Neural progenitor cell (in vitro differentiated cells): ENCODE data around the gene AKNAD1. TPM values are rescaled to one million over a fixed set of nuclear protein-coding genes. Genes with fewer than 3 reads are reported as not detected.
A peak's percentile ranks its signal among the peaks of the same experiment; 100 is the strongest.

Experiments
- DNase-seq: peaks from one replicate; pipeline ENCODE4 v3.0.0-alpha.2; 2016; ENCODE audit warnings: low spot score
- H2AFZ ChIP-seq: fragments of 200-600 bp; sonication (generic); replicated peaks from 2 replicates; pipeline ENCODE4 v1.6.1; 2016; ENCODE audit warnings: antibody characterized with exemption
- H3F3A ChIP-seq: fragments of 200-600 bp; sonication (generic); 2 replicates; pipeline ENCODE4 v1.6.1; 2016; ENCODE audit warnings: antibody characterized with exemption, low read depth
- H3K27ac ChIP-seq: fragments of 200-600 bp; sonication (generic); 2 replicates; pipeline ENCODE4 v1.5.1; 2016; ENCODE audit warnings: mild to moderate bottlenecking
- H3K27me3 ChIP-seq: fragments of 200-600 bp; sonication (generic); 2 replicates; pipeline ENCODE4 v1.6.1; 2016; ENCODE audit warnings: mild to moderate bottlenecking, moderate library complexity
- H3K36me3 ChIP-seq: fragments of 200-600 bp; sonication (generic); 2 replicates; pipeline ENCODE4 v1.5.1; 2016
- H3K4me1 ChIP-seq: fragments of 200-600 bp; sonication (generic); 2 replicates; pipeline ENCODE4 v1.6.1; 2016; ENCODE audit warnings: mixed run types
- H3K4me2 ChIP-seq: fragments of 200-600 bp; sonication (generic); 2 replicates; pipeline ENCODE4 v1.6.1; 2016
- H3K4me3 ChIP-seq: fragments of 200-600 bp; sonication (generic); 2 replicates; pipeline ENCODE4 v1.5.1; 2016
- H3K79me2 ChIP-seq: fragments of 200-600 bp; sonication (generic); 2 replicates; pipeline ENCODE4 v1.6.1; 2016; ENCODE audit warnings: low read depth
- H3K9ac ChIP-seq: fragments of 200-600 bp; sonication (generic); 2 replicates; pipeline ENCODE4 v1.6.1; 2016
- H3K9me3 ChIP-seq: fragments of 200-600 bp; sonication (generic); 2 replicates; pipeline ENCODE4 v1.5.1; 2016; ENCODE audit warnings: low read depth
- H4K20me1 ChIP-seq: fragments of 200-600 bp; sonication (generic); 2 replicates; pipeline ENCODE4 v1.6.1; 2016; ENCODE audit warnings: low read depth
- H3K27ac Mint-ChIP-seq: 3 replicates; pipeline ENCODE4 v1.8.0; 2021; ENCODE audit warnings: mixed read lengths
- H3K27me3 Mint-ChIP-seq: 2 replicates; pipeline ENCODE4 v1.8.0; 2022; ENCODE audit warnings: low read depth, mild to moderate bottlenecking, inconsistent platforms, moderate library complexity, mixed read lengths; ENCODE audit not compliant: insufficient read depth
- H3K36me3 Mint-ChIP-seq: 3 replicates; pipeline ENCODE4 v1.8.0; 2021; ENCODE audit warnings: mixed read lengths
- H3K4me1 Mint-ChIP-seq: 3 replicates; pipeline ENCODE4 v1.8.0; 2021; ENCODE audit warnings: mixed read lengths
- H3K4me3 Mint-ChIP-seq: 3 replicates; pipeline ENCODE4 v1.8.0; 2021; ENCODE audit warnings: mild to moderate bottlenecking, moderate library complexity, mixed read lengths
- H3K9me3 Mint-ChIP-seq: 3 replicates; pipeline ENCODE4 v1.8.0; 2020; ENCODE audit warnings: mixed read lengths
- EZH2 ChIP-seq: fragments of 200-600 bp; sonication (generic); IDR thresholded peaks from 2 replicates; pipeline ENCODE4 v1.6.1; 2017; ENCODE audit warnings: antibody characterized with exemption, mild to moderate bottlenecking, moderate library complexity
- EZH2phosphoT487 ChIP-seq: fragments of 200-600 bp; sonication (generic); IDR thresholded peaks from 2 replicates; pipeline ENCODE4 v1.6.1; 2017; ENCODE audit warnings: antibody characterized with exemption
- total RNA-seq: library from RNA; depleted of rRNA; stranded (reverse); fragments of >200 nt; gene quantifications from 2 replicates; pipeline ENCODE4 v1.2.3, GENCODE V29; 2015; ENCODE audit warnings: low replicate concordance
- TF ChIP-seq, protein P1 (sequence below): fragments of 200-600 bp; sonication (generic); IDR thresholded peaks from 2 replicates; pipeline ENCODE4 v1.5.1; 2017; ENCODE audit warnings: antibody characterized with exemption, mild to moderate bottlenecking

AKNAD1 gene
- total RNA-seq, 1 donor from 2014 or later = not detected

- Histone ChIP-seq H3K4me2 (no peak overlapping the region), H3K27me3 (no peaks in the 10 kb centered on the region), H3F3A (no peaks in the 10 kb centered on the region), H3K4me1 (no peaks in the 10 kb centered on the region), H3K4me3 (no peak overlapping the region), H4K20me1 (no peaks in the 10 kb centered on the region), H2AFZ (no peak overlapping the region), H3K79me2 (no peaks in the 10 kb centered on the region), H3K36me3 (no peaks in the 10 kb centered on the region), H3K9me3 (no peaks in the 10 kb centered on the region), H3K9ac (no peak overlapping the region), H3K27ac (no peak overlapping the region)
- TF ChIP-seq EZH2 = no peak
- TF ChIP-seq EZH2phosphoT487 = no peak
- TF ChIP-seq, protein P1, sequence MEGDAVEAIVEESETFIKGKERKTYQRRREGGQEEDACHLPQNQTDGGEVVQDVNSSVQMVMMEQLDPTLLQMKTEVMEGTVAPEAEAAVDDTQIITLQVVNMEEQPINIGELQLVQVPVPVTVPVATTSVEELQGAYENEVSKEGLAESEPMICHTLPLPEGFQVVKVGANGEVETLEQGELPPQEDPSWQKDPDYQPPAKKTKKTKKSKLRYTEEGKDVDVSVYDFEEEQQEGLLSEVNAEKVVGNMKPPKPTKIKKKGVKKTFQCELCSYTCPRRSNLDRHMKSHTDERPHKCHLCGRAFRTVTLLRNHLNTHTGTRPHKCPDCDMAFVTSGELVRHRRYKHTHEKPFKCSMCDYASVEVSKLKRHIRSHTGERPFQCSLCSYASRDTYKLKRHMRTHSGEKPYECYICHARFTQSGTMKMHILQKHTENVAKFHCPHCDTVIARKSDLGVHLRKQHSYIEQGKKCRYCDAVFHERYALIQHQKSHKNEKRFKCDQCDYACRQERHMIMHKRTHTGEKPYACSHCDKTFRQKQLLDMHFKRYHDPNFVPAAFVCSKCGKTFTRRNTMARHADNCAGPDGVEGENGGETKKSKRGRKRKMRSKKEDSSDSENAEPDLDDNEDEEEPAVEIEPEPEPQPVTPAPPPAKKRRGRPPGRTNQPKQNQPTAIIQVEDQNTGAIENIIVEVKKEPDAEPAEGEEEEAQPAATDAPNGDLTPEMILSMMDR = no peak
- peaks cover 3% of the 10 kb centered on the region for H3K27me3 Mint-ChIP-seq
- H3K36me3 Mint-ChIP-seq = peaks cover 2% of the 10 kb centered on the region
- H3K27ac Mint-ChIP-seq = no peak overlapping the region
- no peak for DNase-seq
- peaks cover 4% of the 10 kb centered on the region for H3K9me3 Mint-ChIP-seq
- H3K4me1 Mint-ChIP-seq = peaks cover 14% of the 10 kb centered on the region
- H3K4me3 Mint-ChIP-seq = no peak overlapping the region
These were observed 32.8 kb downstream of the AKNAD1 start for GRCh38 chr1:108824051-108824450.

DNA sequence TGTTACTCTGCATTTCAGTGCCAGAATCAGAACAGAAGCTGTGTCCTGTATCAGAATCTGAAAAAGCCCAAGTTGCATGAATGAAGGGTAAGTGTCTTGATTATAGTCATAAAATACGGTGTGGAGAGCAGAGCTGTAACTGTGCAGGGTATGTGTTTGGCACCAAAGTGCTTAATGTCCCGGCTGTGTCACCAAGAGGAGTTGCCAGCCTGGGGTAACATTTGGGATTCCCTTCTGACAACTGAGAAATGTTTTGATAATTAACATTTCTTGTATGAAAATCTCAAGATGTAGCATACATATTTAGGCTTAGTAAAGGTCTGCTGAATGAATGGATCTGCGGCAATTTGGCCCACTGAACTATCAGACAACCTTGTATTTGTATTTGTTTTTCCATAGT lies 33.3 kb downstream of the AKNAD1 start:
- Mint-ChIP-seq H3K36me3 (peaks cover 2% of the 10 kb centered on the region), H3K4me1 (peaks cover 13% of the 10 kb centered on the region), H3K27me3 (peaks cover 3% of the 10 kb centered on the region), H3K27ac (no peak overlapping the region), H3K4me3 (no peak overlapping the region), H3K9me3 (peaks cover 4% of the 10 kb centered on the region)
- H3K36me3 ChIP-seq = no peaks in the 10 kb centered on the region
- TF ChIP-seq EZH2phosphoT487 = no peak
- TF ChIP-seq, protein P1 = no peak
- no peak for TF ChIP-seq EZH2
- DNase-seq = no peak
- H3K4me3 ChIP-seq = no peak overlapping the region
- no peaks in the 10 kb centered on the region for H3K9me3 ChIP-seq
- no peaks in the 10 kb centered on the region for H3K4me1 ChIP-seq
- H2AFZ ChIP-seq = no peak overlapping the region
- no peaks in the 10 kb centered on the region for H4K20me1 ChIP-seq
- H3K79me2 ChIP-seq = no peaks in the 10 kb centered on the region
- no peak overlapping the region for H3K27ac ChIP-seq
- H3K9ac ChIP-seq = no peak overlapping the region
- no peaks in the 10 kb centered on the region for H3F3A ChIP-seq
- no peaks in the 10 kb centered on the region for H3K27me3 ChIP-seq
- H3K4me2 ChIP-seq = no peak overlapping the region

- TF ChIP-seq EZH2 = no peak
- no peak for TF ChIP-seq EZH2phosphoT487
- TF ChIP-seq, protein P1 = no peak
- Histone ChIP-seq H3K4me3 (no peak overlapping the region), H4K20me1 (no peaks in the 10 kb centered on the region), H3K4me1 (peaks cover 14% of the 10 kb centered on the region), H3K27ac (no peak overlapping the region), H3K4me2 (no peak overlapping the region), H3K79me2 (no peaks in the 10 kb centered on the region), H3F3A (no peaks in the 10 kb centered on the region), H3K36me3 (no peaks in the 10 kb centered on the region), H3K9ac (no peak overlapping the region), H2AFZ (no peak overlapping the region), H3K27me3 (no peaks in the 10 kb centered on the region), H3K9me3 (no peaks in the 10 kb centered on the region)
- no peak overlapping the region for H3K4me3 Mint-ChIP-seq
- H3K36me3 Mint-ChIP-seq = peaks cover 4% of the 10 kb centered on the region
- DNase-seq = no peak
- peak overlapping the region; percentile 88 for H3K27ac Mint-ChIP-seq
- peaks cover 36% of the 10 kb centered on the region for H3K4me1 Mint-ChIP-seq
- H3K27me3 Mint-ChIP-seq = peaks cover 5% of the 10 kb centered on the region
- H3K9me3 Mint-ChIP-seq = peaks cover 4% of the 10 kb centered on the region
These were observed 37.0 kb downstream of the AKNAD1 start for GRCh38 chr1:108819878-108820277.
